Activated T-cell treated with anti-CD3 and anti-CD28 coated beads, Interleukin-2, amount 50 U/mL, for 24 hours (primary cell): ENCODE data around the gene PAX9.

Experiments used
- DNase-seq: peaks from one replicate; pipeline ENCODE4 v3.0.0-alpha.2; 2020
- H3K27ac Mint-ChIP-seq: 2 replicates; pipeline ENCODE4 v1.8.0; 2020; ENCODE audit warnings: mild to moderate bottlenecking, mixed read lengths
- H3K27me3 Mint-ChIP-seq: 2 replicates; pipeline ENCODE4 v1.8.0; 2020; ENCODE audit warnings: mixed read lengths
- H3K36me3 Mint-ChIP-seq: 2 replicates; pipeline ENCODE4 v1.8.0; 2020; ENCODE audit warnings: low read depth, mixed read lengths
- H3K4me1 Mint-ChIP-seq: 2 replicates; pipeline ENCODE4 v1.8.0; 2020; ENCODE audit warnings: low read depth, mixed read lengths
- H3K4me3 Mint-ChIP-seq: 2 replicates; pipeline ENCODE4 v1.8.0; 2020; ENCODE audit warnings: mild to moderate bottlenecking, moderate library complexity, mixed read lengths
- H3K9me3 Mint-ChIP-seq: 2 replicates; pipeline ENCODE4 v1.8.0; 2020; ENCODE audit warnings: mixed read lengths

PAX9 gene

GRCh38 chr14:36721877-36722276 is 60.2 kb downstream of the PAX9 start:
- no peaks in the 10 kb centered on the region for H3K27me3 Mint-ChIP-seq
- H3K27ac Mint-ChIP-seq = no peak overlapping the region
- DNase-seq = no peak
- no peak overlapping the region for H3K4me3 Mint-ChIP-seq
- H3K9me3 Mint-ChIP-seq = peaks cover 4% of the 10 kb centered on the region
- no peaks in the 10 kb centered on the region for H3K4me1 Mint-ChIP-seq
- no peaks in the 10 kb centered on the region for H3K36me3 Mint-ChIP-seq

- Mint-ChIP-seq H3K27me3 (no peaks in the 10 kb centered on the region), H3K36me3 (no peaks in the 10 kb centered on the region), H3K4me3 (no peak overlapping the region), H3K4me1 (no peaks in the 10 kb centered on the region), H3K27ac (no peak overlapping the region), H3K9me3 (peaks cover 4% of the 10 kb centered on the region)
- no peak for DNase-seq
These were observed 61.9 kb downstream of the PAX9 start for GRCh38 chr14:36723530-36723929.

- H3K27me3 Mint-ChIP-seq = no peaks in the 10 kb centered on the region
- H3K36me3 Mint-ChIP-seq = no peaks in the 10 kb centered on the region
- H3K4me1 Mint-ChIP-seq = no peaks in the 10 kb centered on the region
- H3K27ac Mint-ChIP-seq = no peak overlapping the region
- DNase-seq = no peak
- H3K9me3 Mint-ChIP-seq = peaks cover 4% of the 10 kb centered on the region
- no peak overlapping the region for H3K4me3 Mint-ChIP-seq
These were observed 62.5 kb downstream of the PAX9 start for GRCh38 chr14:36724162-36724561.

GRCh38 chr14:36726128-36726527 is 64.5 kb downstream of the PAX9 start:
- no peaks in the 10 kb centered on the region for H3K36me3 Mint-ChIP-seq
- H3K9me3 Mint-ChIP-seq = peaks cover 4% of the 10 kb centered on the region
- no peaks in the 10 kb centered on the region for H3K27me3 Mint-ChIP-seq
- H3K4me3 Mint-ChIP-seq = no peak overlapping the region
- no peak for DNase-seq
- H3K27ac Mint-ChIP-seq = no peak overlapping the region
- no peaks in the 10 kb centered on the region for H3K4me1 Mint-ChIP-seq
